Ascending aorta (tissue), 2 donors: ENCODE data around the gene OGFR. TPM values are rescaled to one million over a fixed set of nuclear protein-coding genes. Genes with fewer than 3 reads are reported as not detected.

Experiments
- DNase-seq, 2 donors: peaks; one replicate each; pipeline ENCODE4 v3.0.0-alpha.2; 2019; ENCODE audit warnings: low spot score in 2 of 2
- H3K27ac ChIP-seq, 2 donors: fragments of 200-600 bp; sonication (generic); one replicate each; pipeline ENCODE4 v1.5.1; 2016 to 2017; ENCODE audit warnings: mild to moderate bottlenecking in 1 of 2
- H3K27me3 ChIP-seq: fragments of 200-600 bp; sonication (generic); one replicate; pipeline ENCODE4 v1.5.1; 2017
- H3K36me3 ChIP-seq, 2 donors: fragments of 200-600 bp; sonication (generic); one replicate each; pipeline ENCODE4 v1.5.1; 2016
- H3K4me1 ChIP-seq, 2 donors: fragments of 200-600 bp; sonication (generic); one replicate each; pipeline ENCODE4 v1.5.1; 2016 to 2017; ENCODE audit warnings: mild to moderate bottlenecking in 1 of 2
- H3K4me3 ChIP-seq, 2 donors: fragments of 200-600 bp; sonication (generic); one replicate each; pipeline ENCODE4 v1.5.1; 2016 to 2017; ENCODE audit warnings: mild to moderate bottlenecking in 1 of 2
- H3K9me3 ChIP-seq, 2 donors: fragments of 200-600 bp; sonication (generic); one replicate each; pipeline ENCODE4 v1.5.1; 2016
- intact Hi-C: fragments of 100-400 bp; cut with DNase I; formaldehyde crosslinking; loops from one replicate; pipeline ENCODE4 v1.15.1; 2023
- total RNA-seq: library from RNA; depleted of rRNA; stranded (reverse); fragments of >200 nt; gene quantifications from one replicate; pipeline ENCODE4 v1.1.0, GENCODE V29; 2016
- TF ChIP-seq, protein P1 (sequence below), 3 experiments: fragments of 200-600 bp in 2 of 3; fragments of 450-650 bp in 1 of 3; sonication (generic) in 2 of 3; IDR thresholded peaks; one replicate each; pipeline ENCODE4 v1.5.1; 2016 to 2019; ENCODE audit warnings: antibody characterized with exemption in 3 of 3, mild to moderate bottlenecking in 1 of 3, moderate library complexity in 1 of 3

OGFR gene
- total RNA-seq, 1 donor from 2014 or later = 77.4 TPM

DNA sequence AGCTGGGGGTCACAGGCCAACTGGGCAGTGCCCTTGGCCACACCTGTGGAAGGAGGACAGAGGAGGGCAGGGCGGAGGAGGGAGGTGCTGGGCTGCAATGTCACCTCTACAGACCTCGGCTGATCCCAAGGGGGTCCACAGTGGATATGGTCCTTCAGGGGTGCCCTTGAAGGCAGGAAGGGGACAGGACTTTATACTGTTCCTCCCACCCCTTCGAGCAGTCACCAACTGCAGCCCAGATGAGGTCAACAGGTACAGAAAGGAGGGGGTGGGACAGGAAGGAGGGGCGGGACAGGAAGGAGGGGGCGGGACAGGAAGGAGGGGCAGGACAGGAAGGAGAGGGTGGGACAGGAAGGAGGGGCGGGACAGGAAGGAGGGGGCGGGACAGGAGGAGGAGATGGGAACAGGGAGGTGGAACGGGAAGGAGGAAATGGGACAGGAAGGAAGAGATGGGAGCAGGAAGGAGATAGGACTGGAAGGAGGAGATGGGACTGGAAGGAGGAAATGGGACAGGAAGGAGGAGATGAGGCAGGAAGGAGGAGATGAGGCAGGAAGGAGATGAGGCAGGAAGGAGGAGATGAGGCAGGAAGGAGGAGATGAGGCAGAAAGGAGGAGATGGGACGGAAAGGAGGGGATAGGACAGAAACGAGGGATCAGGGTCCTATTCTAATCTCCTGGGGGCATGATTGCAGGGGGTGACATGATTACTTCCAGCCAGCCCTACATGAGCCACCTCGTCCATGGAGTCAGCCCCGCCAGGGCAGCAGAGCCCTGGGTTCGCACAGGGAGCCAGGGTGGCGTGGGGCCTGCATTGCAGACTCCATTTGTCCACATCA, 27.7 kb upstream of the OGFR start:
- Histone ChIP-seq H3K27ac (no peak overlapping the region), H3K4me1 (peaks cover 0 to 3% of the 10 kb centered on the region in 2 donors), H3K9me3 (no peaks in the 10 kb centered on the region), H3K27me3 (no peaks in the 10 kb centered on the region), H3K36me3 (no peaks in the 10 kb centered on the region), H3K4me3 (no peak overlapping the region)
- DNase-seq = no peak
- TF ChIP-seq, protein P1, sequence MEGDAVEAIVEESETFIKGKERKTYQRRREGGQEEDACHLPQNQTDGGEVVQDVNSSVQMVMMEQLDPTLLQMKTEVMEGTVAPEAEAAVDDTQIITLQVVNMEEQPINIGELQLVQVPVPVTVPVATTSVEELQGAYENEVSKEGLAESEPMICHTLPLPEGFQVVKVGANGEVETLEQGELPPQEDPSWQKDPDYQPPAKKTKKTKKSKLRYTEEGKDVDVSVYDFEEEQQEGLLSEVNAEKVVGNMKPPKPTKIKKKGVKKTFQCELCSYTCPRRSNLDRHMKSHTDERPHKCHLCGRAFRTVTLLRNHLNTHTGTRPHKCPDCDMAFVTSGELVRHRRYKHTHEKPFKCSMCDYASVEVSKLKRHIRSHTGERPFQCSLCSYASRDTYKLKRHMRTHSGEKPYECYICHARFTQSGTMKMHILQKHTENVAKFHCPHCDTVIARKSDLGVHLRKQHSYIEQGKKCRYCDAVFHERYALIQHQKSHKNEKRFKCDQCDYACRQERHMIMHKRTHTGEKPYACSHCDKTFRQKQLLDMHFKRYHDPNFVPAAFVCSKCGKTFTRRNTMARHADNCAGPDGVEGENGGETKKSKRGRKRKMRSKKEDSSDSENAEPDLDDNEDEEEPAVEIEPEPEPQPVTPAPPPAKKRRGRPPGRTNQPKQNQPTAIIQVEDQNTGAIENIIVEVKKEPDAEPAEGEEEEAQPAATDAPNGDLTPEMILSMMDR (IDR thresholded peaks at IDR 0.05) = no peak
- intact Hi-C loops = no loop called here

- H3K4me1 ChIP-seq = peaks cover 0 to 3% of the 10 kb centered on the region in 2 donors
- no peak overlapping the region for H3K27ac ChIP-seq
- H3K36me3 ChIP-seq = no peaks in the 10 kb centered on the region
- TF ChIP-seq, protein P1 (IDR thresholded peaks at IDR 0.05) = no peak
- intact Hi-C loops = no loop called here
- H3K9me3 ChIP-seq = no peaks in the 10 kb centered on the region
- DNase-seq = no peak
- no peaks in the 10 kb centered on the region for H3K27me3 ChIP-seq
- no peak overlapping the region for H3K4me3 ChIP-seq
Measured at GRCh38 chr20:62777528-62777830, 27.2 kb upstream of the OGFR start.

DNA sequence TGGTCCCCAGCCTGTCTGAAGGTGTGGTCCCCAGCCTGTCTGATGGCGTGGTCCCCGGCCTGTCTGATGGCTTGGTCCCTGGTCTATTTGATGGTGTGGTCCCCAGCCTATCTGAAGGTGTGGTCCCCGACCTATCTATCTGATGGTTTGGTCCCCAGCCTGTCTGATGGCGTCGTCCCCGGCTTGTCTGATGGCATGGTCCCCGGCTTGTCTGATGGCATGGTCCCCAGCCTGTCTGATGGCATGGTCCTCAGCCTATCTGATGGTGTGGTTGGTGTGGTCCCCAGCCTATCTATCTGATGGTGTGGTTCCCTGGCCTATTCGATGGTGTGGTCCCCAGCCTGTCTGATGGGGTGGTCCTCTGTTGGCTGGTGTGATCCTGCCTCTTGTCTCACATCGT, 26.6 kb upstream of the OGFR start:
- H3K4me3 ChIP-seq = no peak overlapping the region
- no peak for DNase-seq
- no peaks in the 10 kb centered on the region for H3K36me3 ChIP-seq
- no peaks in the 10 kb centered on the region for H3K9me3 ChIP-seq
- H3K4me1 ChIP-seq = peaks cover 0 to 3% of the 10 kb centered on the region in 2 donors
- no peaks in the 10 kb centered on the region for H3K27me3 ChIP-seq
- H3K27ac ChIP-seq = no peak overlapping the region
- TF ChIP-seq, protein P1 (IDR thresholded peaks at IDR 0.05) = no peak
- intact Hi-C loops = no loop called here

GRCh38 chr20:62778601-62779416, 25.8 kb upstream of the OGFR start:
- Histone ChIP-seq H3K4me1 (no peaks in the 10 kb centered on the region), H3K27me3 (no peaks in the 10 kb centered on the region), H3K4me3 (no peak overlapping the region), H3K27ac (no peak overlapping the region), H3K9me3 (no peaks in the 10 kb centered on the region), H3K36me3 (no peaks in the 10 kb centered on the region)
- TF ChIP-seq, protein P1 (IDR thresholded peaks at IDR 0.05) = no peak
- intact Hi-C loops = no loop called here
- no peak for DNase-seq

GRCh38 chr20:62779417-62779685, 25.3 kb upstream of the OGFR start:
- intact Hi-C loops = no loop called here
- DNase-seq = no peak
- Histone ChIP-seq H3K4me1 (no peaks in the 10 kb centered on the region), H3K27me3 (no peaks in the 10 kb centered on the region), H3K4me3 (no peak overlapping the region), H3K9me3 (no peaks in the 10 kb centered on the region), H3K27ac (no peak overlapping the region), H3K36me3 (no peaks in the 10 kb centered on the region)
- TF ChIP-seq, protein P1 (IDR thresholded peaks at IDR 0.05) = no peak
